ENCODE measurements around the gene KRT82. TPM values are rescaled to one million over a fixed set of nuclear protein-coding genes. Genes with fewer than 3 reads are reported as not detected.

Gene KRT82
- total and polyA plus RNA-seq, 4 donors: not detected

DNA sequence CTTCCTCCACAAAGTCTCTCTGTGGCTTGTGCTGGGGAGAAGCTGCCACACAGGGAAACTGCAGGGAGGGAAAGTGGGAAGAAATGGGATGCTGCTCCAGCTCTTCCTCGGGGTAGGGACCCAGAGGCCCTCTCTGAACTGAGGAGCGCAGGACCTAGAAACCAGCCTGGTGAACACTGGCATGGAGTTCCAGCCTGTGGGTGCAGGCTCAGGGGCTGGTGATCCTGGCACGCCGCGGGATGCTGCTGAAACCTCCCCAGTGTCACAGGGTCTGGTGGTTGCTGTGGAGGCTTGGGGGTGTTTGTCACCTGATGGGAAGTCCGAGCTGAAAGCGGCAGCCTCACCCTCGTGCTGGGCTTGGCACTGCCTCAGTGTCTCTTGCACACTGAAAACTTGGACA, 33.3 kb upstream of the KRT82 start:
- TF ChIP-seq, protein P1, sequence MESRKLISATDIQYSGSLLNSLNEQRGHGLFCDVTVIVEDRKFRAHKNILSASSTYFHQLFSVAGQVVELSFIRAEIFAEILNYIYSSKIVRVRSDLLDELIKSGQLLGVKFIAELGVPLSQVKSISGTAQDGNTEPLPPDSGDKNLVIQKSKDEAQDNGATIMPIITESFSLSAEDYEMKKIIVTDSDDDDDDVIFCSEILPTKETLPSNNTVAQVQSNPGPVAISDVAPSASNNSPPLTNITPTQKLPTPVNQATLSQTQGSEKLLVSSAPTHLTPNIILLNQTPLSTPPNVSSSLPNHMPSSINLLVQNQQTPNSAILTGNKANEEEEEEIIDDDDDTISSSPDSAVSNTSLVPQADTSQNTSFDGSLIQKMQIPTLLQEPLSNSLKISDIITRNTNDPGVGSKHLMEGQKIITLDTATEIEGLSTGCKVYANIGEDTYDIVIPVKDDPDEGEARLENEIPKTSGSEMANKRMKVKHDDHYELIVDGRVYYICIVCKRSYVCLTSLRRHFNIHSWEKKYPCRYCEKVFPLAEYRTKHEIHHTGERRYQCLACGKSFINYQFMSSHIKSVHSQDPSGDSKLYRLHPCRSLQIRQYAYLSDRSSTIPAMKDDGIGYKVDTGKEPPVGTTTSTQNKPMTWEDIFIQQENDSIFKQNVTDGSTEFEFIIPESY (IDR thresholded peaks at IDR 0.05): no peak
- TF ChIP-seq EGR1 (IDR thresholded peaks at IDR 0.05; ENCODE audit: low read depth in 2 of 2): no peak
- TF ChIP-seq SP1 (IDR thresholded peaks at IDR 0.05): no peak
- TF ChIP-seq RAD21 (IDR thresholded peaks at IDR 0.05): no peak
- TF ChIP-seq, protein P2, sequence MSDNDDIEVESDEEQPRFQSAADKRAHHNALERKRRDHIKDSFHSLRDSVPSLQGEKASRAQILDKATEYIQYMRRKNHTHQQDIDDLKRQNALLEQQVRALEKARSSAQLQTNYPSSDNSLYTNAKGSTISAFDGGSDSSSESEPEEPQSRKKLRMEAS (IDR thresholded peaks at IDR 0.05): no peak
- TF ChIP-seq GABPA (IDR thresholded peaks at IDR 0.05 in 1 of 2, conservative IDR thresholded peaks at IDR 0.05 in 1 of 2): no peak
- TF ChIP-seq FOXA2 (IDR thresholded peaks at IDR 0.05): no peak
- no peak for TF ChIP-seq TAF1 (conservative IDR thresholded peaks at IDR 0.05)
- TF ChIP-seq RXRA (IDR thresholded peaks at IDR 0.05): no peak
- TF ChIP-seq, protein P3, sequence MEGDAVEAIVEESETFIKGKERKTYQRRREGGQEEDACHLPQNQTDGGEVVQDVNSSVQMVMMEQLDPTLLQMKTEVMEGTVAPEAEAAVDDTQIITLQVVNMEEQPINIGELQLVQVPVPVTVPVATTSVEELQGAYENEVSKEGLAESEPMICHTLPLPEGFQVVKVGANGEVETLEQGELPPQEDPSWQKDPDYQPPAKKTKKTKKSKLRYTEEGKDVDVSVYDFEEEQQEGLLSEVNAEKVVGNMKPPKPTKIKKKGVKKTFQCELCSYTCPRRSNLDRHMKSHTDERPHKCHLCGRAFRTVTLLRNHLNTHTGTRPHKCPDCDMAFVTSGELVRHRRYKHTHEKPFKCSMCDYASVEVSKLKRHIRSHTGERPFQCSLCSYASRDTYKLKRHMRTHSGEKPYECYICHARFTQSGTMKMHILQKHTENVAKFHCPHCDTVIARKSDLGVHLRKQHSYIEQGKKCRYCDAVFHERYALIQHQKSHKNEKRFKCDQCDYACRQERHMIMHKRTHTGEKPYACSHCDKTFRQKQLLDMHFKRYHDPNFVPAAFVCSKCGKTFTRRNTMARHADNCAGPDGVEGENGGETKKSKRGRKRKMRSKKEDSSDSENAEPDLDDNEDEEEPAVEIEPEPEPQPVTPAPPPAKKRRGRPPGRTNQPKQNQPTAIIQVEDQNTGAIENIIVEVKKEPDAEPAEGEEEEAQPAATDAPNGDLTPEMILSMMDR (IDR thresholded peaks at IDR 0.05; ENCODE audit: low read depth, low read length, missing input control): no peak
- TF ChIP-seq JUND (IDR thresholded peaks at IDR 0.05): no peak
- no peak for TF ChIP-seq HNF4G (IDR thresholded peaks at IDR 0.05)
- no peak for TF ChIP-seq HNF4A (conservative IDR thresholded peaks at IDR 0.05)
- TF ChIP-seq NR2F2 (IDR thresholded peaks at IDR 0.05): no peak
- no peak for TF ChIP-seq YY1 (IDR thresholded peaks at IDR 0.05)
- TF ChIP-seq, protein P4, sequence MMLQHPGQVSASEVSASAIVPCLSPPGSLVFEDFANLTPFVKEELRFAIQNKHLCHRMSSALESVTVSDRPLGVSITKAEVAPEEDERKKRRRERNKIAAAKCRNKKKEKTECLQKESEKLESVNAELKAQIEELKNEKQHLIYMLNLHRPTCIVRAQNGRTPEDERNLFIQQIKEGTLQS (IDR thresholded peaks at IDR 0.05): no peak
- TF ChIP-seq, protein P5, sequence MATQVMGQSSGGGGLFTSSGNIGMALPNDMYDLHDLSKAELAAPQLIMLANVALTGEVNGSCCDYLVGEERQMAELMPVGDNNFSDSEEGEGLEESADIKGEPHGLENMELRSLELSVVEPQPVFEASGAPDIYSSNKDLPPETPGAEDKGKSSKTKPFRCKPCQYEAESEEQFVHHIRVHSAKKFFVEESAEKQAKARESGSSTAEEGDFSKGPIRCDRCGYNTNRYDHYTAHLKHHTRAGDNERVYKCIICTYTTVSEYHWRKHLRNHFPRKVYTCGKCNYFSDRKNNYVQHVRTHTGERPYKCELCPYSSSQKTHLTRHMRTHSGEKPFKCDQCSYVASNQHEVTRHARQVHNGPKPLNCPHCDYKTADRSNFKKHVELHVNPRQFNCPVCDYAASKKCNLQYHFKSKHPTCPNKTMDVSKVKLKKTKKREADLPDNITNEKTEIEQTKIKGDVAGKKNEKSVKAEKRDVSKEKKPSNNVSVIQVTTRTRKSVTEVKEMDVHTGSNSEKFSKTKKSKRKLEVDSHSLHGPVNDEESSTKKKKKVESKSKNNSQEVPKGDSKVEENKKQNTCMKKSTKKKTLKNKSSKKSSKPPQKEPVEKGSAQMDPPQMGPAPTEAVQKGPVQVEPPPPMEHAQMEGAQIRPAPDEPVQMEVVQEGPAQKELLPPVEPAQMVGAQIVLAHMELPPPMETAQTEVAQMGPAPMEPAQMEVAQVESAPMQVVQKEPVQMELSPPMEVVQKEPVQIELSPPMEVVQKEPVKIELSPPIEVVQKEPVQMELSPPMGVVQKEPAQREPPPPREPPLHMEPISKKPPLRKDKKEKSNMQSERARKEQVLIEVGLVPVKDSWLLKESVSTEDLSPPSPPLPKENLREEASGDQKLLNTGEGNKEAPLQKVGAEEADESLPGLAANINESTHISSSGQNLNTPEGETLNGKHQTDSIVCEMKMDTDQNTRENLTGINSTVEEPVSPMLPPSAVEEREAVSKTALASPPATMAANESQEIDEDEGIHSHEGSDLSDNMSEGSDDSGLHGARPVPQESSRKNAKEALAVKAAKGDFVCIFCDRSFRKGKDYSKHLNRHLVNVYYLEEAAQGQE (IDR thresholded peaks at IDR 0.05): no peak
- no peak for TF ChIP-seq FOXA1 (IDR thresholded peaks at IDR 0.05)
- peaks cover 0 to 8% (median 0%) of the 10 kb centered on the region in 4 donors for H3K27me3 ChIP-seq (ENCODE audit: control insufficient read depth in 4 of 4, insufficient read depth in 4 of 4, low read length in 3 of 4)
- H3K9me3 ChIP-seq (ENCODE audit: control insufficient read depth in 4 of 4, low read length in 3 of 4): no peaks in the 10 kb centered on the region
- no peak overlapping the region for H3K4me3 ChIP-seq (ENCODE audit: low read depth in 1 of 3, low read length in 3 of 3)
- H3K27ac ChIP-seq (ENCODE audit: low read depth in 1 of 2, low read length in 2 of 2): no peak overlapping the region
- no peaks in the 10 kb centered on the region for H3K36me3 ChIP-seq (ENCODE audit: control insufficient read depth in 4 of 4, insufficient read depth in 3 of 4, low read depth in 1 of 4, low read length in 3 of 4)
- peak; percentile 25 for DNase-seq (ENCODE audit: low spot score)
- no peak overlapping the region for H3K9ac ChIP-seq (ENCODE audit: low read depth in 1 of 2, low read length in 2 of 2)
- WGBS: 81% methylated on average over 8 of the region's 8 CpGs
- no peaks in the 10 kb centered on the region for H3K4me1 ChIP-seq (ENCODE audit: control insufficient read depth in 4 of 4, insufficient read depth in 4 of 4, low read length in 3 of 4)

Data from liver (tissue), 9 donors.